DMS53 treated with DMSO at 0.1 percent for 48 hours (cell line): ENCODE results near the gene PDZD2.
"Not testable (repeated sequence)": the region's sequence is repeated elsewhere in the genome, so short reads cannot be mapped to it uniquely, and the experiment has no call there.

Experiments used
- DNase-seq: peaks from one replicate; lab custom pipeline; 2025; ENCODE audit not compliant: unreplicated experiment; lab: John Stamatoyannopoulos, UW

The PDZD2 gene

GRCh38 chr5:32090755-32091128 is 451.8 kb downstream of the PDZD2 start:
- no peak for DNase-seq

GRCh38 chr5:32092938-32093812 is 454.2 kb downstream of the PDZD2 start:
- DNase-seq, result peak; percentile 9

DNA sequence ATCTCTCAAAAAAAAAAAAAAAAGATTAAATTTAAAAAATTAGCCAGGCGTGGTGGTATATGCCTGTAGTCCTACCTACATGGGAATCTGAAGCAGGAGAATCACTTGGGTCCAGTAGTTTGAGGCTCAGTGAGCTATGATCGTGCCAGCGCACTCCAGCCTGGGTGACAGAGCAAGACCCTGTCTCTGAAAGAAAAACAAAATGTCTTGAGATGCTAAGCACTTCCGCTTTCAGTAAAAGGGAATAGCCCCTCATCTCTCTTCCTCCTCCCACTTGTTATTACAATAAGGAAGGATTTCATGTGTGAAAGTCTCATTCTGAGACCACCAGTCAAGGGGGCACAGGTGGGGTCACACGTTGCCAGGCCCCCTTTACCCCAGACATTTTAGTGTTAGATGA is 455.8 kb downstream of the PDZD2 start:
- no peak for DNase-seq

GRCh38 chr5:32095261-32095671 is 456.3 kb downstream of the PDZD2 start:
- DNase-seq, result no peak

GRCh38 chr5:32096891-32097595 is 458.1 kb downstream of the PDZD2 start:
- DNase-seq, result no peak

- DNase-seq, result no peak
Observed at GRCh38 chr5:32098291-32098690, 459.4 kb downstream of the PDZD2 start.

DNA sequence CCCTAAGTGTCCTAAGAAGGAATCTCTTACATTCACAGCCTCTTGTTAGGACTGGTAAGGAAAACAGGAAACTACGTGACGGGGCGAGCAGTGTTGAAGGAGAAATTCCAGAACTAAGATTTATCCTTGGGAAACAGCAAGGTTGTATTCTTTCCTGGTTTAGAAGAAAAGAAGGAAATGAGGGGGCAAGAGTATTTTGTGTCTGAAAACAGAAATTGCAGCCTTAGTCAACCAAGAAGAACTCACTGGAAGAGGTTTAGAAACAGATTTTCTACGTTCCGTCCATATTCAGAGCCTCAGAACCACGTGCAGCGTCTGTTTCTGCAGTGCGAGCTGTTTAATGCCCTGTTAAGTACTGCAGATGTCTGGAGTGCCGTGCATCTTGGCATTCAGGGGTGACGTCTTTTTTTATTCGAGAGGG is 460.0 kb downstream of the PDZD2 start:
- DNase-seq, result no peak

DNA sequence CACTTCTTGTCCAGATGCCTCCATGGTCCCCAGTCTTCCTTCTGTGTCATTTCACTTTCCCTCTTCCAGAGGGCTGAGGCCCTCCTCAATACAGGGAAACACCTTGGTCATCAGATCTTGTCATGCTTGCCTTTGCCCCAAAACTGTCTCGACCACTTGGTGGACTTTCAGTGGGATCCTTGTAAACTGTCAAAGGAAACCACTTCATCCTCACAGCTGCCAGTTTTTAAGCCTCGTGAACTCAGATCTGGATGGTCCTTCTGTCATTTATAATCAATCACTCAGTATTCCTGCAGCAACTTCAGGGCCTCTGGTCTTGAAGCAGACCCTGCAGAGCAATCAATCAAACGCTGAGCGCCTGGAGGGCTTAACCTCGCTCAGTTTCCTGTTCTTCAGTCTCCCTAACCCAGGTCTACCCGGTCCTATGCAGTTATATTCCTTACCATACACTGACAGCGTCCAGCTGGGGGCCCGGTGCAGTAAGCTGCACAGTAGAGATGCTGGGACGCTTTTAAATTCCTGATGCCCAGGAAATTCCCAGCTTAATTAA is 460.6 kb downstream of the PDZD2 start:
- DNase-seq, result no peak

- DNase-seq, result no peak
Observed at GRCh38 chr5:32100230-32100629, 461.3 kb downstream of the PDZD2 start.

DNA sequence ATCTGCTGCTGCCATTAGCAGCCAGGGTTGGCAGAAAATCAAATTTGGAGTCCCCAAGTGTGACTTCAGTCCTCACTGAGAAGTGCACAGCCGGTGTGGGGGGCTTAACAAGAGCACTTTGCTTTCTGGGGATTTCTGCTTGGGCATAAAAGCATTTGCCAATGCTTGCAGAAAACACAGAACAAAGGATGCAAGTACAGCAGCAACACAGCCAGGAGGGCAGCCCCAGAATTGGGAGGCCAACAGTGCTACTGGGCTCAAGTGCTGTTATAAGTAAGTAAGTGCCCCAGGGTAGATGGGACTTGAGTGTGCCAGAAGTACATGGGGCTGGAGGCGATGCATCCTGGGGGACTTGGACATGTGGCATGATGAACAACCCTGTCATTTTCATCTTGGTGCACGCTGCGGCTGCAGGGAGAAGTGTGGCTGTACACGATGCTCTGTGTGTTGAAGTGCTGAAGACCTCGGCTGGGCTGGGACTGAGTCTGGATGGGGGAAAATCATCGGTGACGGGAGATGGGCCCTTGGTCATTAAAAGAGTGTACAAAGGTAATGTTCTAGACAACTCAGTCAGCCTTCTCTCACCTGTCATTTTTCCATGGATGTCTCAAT is 461.9 kb downstream of the PDZD2 start:
- no peak for DNase-seq

GRCh38 chr5:32102254-32102986 is 463.5 kb downstream of the PDZD2 start:
- DNase-seq, result no peak

GRCh38 chr5:32103521-32103920 is 464.6 kb downstream of the PDZD2 start:
- DNase-seq, result no peak

- no peak for DNase-seq
Observed at GRCh38 chr5:32107291-32107690, 468.4 kb downstream of the PDZD2 start.

DNA sequence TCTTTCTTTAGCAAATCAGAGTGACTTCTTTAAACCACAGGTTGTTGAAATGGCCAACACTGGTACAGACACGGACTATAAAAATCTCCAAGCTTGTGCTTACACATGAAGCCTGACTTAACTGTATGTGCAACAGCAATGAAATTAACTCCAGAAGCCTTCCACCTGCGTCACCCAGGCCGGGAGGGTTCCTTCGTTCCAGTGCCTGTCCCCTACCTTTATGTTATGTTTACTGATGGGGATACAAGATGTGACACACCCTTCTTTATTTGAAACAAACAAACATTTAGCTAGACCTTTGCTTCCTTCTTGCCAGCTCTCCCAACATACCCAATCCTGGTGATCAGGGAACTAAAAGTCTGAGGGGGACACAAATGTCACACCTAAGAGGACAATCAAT is 469.2 kb downstream of the PDZD2 start:
- no peak for DNase-seq

DNA sequence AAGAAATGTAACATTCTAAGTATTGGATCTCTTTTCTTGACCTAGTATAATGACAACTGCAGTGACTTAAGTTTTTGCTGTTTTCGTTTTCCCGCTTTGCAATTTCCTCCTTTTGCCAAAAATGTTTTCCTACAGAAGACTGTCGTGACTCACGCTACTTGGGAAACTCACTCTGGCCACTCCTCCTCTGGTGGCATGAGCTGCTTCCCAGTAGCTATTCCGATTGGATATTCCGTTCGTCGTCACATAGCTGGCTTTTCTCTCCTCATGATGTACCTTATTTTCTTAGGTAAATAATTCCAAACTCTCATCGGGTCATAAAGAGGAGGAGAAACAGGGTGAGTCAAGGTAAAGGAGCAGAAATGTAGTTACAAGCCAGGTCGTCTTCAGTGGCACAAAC is 470.3 kb downstream of the PDZD2 start:
- DNase-seq, result no peak

DNA sequence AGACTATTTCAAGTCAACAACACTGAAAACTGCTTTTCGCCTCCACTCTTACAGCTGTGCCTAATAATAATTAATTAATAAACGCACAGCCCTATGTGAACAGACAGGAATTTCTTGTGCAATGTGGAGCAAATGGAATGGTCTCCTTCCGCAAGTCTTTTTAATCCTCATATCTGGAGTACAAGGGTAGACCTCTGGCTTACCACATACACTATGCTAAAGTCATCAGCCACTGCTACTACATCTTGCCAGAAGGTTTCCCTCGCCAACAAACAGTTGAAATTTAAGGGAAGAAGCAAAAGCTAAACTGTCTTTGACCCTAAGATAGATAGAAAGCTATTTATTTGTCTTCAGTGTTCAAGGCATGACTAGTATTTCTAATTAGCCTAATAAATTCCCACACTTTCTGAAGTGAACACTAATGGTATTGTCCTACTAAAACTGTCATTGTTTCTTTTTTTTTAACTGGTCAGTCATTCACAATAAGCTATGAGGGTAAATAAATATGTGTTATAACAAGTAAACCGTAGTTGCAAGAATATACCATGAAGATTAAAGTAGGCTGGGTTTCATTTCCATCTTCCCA is 471.3 kb downstream of the PDZD2 start:
- no peak for DNase-seq

GRCh38 chr5:32115985-32116384 is 477.1 kb downstream of the PDZD2 start:
- no peak for DNase-seq

GRCh38 chr5:32116574-32117313 is 477.8 kb downstream of the PDZD2 start:
- no peak for DNase-seq

- not testable (repeated sequence) for DNase-seq
Observed at GRCh38 chr5:32118922-32119321, 480.0 kb downstream of the PDZD2 start.
